HL-60 (cell line): Measurements from ENCODE around the gene TSC2.

Experiments
- CTCF ChIP-seq: IDR thresholded peaks from one replicate; pipeline ENCODE4 v1.5.1; 2011; ENCODE audit warnings: low read length, control low read depth, inconsistent platforms; ENCODE audit not compliant: insufficient read depth
- GABPA ChIP-seq: IDR thresholded peaks from 2 replicates; pipeline ENCODE4 v1.6.1; 2012; ENCODE audit warnings: low read depth
- POLR2AphosphoS5 ChIP-seq: IDR thresholded peaks from 2 replicates; pipeline ENCODE4 v1.6.1; 2012; ENCODE audit warnings: low read depth
- TF ChIP-seq, protein P1 (sequence below): IDR thresholded peaks from 2 replicates; pipeline ENCODE4 v1.6.1; 2012; ENCODE audit warnings: low read depth; ENCODE audit not compliant: insufficient replicate concordance

GRCh38 chr16:2037647-2038381 is 10.0 kb upstream of the TSC2 start:
- TF ChIP-seq CTCF, result no peak
- no peak for TF ChIP-seq POLR2AphosphoS5
- TF ChIP-seq, protein P1, sequence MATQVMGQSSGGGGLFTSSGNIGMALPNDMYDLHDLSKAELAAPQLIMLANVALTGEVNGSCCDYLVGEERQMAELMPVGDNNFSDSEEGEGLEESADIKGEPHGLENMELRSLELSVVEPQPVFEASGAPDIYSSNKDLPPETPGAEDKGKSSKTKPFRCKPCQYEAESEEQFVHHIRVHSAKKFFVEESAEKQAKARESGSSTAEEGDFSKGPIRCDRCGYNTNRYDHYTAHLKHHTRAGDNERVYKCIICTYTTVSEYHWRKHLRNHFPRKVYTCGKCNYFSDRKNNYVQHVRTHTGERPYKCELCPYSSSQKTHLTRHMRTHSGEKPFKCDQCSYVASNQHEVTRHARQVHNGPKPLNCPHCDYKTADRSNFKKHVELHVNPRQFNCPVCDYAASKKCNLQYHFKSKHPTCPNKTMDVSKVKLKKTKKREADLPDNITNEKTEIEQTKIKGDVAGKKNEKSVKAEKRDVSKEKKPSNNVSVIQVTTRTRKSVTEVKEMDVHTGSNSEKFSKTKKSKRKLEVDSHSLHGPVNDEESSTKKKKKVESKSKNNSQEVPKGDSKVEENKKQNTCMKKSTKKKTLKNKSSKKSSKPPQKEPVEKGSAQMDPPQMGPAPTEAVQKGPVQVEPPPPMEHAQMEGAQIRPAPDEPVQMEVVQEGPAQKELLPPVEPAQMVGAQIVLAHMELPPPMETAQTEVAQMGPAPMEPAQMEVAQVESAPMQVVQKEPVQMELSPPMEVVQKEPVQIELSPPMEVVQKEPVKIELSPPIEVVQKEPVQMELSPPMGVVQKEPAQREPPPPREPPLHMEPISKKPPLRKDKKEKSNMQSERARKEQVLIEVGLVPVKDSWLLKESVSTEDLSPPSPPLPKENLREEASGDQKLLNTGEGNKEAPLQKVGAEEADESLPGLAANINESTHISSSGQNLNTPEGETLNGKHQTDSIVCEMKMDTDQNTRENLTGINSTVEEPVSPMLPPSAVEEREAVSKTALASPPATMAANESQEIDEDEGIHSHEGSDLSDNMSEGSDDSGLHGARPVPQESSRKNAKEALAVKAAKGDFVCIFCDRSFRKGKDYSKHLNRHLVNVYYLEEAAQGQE, result no peak
- no peak for TF ChIP-seq GABPA
